GM19324 (cell line): ENCODE results near the gene NHLRC2.
A peak's percentile ranks its signal among the peaks of the same experiment; 100 is the strongest.
"Not testable (repeated sequence)": the region's sequence is repeated elsewhere in the genome, so short reads cannot be mapped to it uniquely, and the experiment has no call there.

Source experiments
- ATAC-seq: cut with Tn5 transposase; IDR thresholded peaks from one replicate; pipeline ENCODE4 v1.9.1; 2021; ENCODE audit warnings: mild to moderate bottlenecking, moderate library complexity; ENCODE audit not compliant: unreplicated experiment, low FRiP score

NHLRC2 gene, protein sequence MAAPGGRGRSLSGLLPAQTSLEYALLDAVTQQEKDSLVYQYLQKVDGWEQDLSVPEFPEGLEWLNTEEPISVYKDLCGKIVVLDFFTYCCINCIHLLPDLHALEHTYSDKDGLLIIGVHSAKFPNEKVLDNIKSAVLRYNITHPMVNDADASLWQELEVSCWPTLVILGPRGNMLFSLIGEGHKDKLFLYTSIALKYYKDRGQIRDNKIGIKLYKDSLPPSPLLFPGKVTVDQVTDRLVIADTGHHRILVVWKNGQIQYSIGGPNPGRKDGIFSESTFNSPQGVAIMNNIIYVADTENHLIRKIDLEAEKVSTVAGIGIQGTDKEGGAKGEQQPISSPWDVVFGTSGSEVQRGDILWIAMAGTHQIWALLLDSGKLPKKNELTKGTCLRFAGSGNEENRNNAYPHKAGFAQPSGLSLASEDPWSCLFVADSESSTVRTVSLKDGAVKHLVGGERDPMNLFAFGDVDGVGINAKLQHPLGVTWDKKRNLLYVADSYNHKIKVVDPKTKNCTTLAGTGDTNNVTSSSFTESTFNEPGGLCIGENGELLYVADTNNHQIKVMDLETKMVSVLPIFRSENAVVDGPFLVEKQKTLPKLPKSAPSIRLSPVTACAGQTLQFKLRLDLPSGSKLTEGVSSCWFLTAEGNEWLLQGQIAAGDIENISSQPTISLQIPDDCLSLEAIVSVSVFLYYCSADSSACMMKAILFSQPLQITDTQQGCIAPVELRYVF

DNA sequence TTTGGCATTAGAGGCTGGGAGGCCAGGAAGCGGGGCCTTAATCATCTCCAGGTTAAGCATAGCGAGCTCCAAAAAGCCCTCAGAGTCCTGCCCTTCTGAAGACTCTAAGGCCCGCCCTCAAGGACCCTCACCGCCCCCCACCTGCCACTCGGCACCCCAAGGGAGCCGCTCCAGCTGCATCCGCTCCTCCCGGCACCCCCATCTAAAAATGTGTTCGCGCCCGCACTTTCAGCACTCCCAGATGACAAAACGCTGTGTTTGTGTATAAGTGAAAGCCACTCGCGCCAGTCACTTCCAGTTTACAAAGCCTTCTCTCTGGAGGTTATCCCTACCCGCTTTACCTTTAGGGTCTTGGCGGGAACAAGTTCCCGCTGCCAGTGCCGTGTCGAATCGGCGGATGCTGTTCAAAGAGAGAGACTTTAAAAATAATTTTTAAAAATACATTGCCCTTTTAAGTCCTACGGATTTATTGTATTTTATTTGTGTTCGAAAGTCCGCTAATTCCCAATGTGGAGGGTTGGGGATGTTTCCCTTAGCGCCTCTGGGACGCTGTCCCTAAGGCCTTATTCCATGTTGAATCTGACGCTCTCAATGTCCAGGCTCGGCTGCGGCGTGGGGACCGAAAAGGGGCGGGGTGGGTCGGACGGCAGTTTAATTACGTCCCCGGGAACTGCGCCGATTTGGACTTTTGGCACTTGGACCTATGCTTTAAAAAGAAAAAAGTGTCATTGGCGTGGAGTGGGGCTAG is at the start of gene NHLRC2, which contains the start of gene DCLRE1A:
Gene NHLRC2 (plus strand): TSS at position 649 of the 748 bp plus-strand sequence. CDS start 212 bp downstream, outside the sequence.
Gene DCLRE1A (minus strand): TSS at position 70 of the 748 bp plus-strand sequence. CDS start 900 bp downstream, outside the sequence.
- peak; percentile 46 for ATAC-seq

- ATAC-seq, result no peak
Observed at GRCh38 chr10:113806503-113806902, 48.0 kb upstream of the NHLRC2 start.

DNA sequence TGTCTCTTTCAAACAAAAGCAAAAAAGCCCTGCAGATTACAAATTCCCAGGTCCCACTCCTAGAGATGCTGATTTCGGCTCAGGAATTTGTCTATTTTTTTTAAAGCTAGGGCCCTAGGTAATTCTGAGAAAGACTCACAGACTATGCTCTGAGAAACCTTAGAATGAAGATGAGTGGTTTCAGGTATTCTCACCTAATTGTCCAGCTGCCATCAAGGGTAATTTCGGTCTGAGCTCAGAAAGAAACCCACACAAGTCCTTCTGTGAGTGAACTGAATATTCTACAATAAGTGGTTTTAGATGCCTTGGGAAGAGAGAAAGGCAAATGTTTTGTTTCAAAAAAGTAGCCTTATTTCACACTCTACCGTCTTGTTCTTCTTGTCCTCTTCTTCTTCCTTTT is 46.3 kb upstream of the NHLRC2 start:
- no peak for ATAC-seq

- not testable (repeated sequence) for ATAC-seq
Observed at GRCh38 chr10:113814700-113815099, 39.8 kb upstream of the NHLRC2 start.

DNA sequence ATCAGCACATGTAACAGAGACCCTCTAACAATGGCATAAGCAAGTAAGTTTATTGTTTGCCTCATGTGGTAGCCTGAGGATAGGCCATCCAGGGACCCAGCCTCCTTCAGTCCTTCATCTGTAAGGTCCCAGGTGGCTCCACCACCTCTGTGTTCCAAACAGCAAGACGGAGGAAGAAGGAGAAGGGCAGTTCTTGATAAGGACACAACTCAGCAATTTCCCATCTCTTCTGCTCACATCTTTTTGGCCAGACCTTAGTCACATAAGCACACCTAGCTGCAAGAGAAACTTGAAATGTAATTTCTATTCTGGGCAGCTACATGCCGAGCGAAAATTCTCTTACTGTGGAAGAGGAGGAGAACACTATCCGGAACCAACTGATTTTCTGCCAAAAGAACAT is 34.5 kb upstream of the NHLRC2 start:
- ATAC-seq, result no peak

- ATAC-seq, result no peak
Observed at GRCh38 chr10:113820507-113820906, 34.0 kb upstream of the NHLRC2 start.

DNA sequence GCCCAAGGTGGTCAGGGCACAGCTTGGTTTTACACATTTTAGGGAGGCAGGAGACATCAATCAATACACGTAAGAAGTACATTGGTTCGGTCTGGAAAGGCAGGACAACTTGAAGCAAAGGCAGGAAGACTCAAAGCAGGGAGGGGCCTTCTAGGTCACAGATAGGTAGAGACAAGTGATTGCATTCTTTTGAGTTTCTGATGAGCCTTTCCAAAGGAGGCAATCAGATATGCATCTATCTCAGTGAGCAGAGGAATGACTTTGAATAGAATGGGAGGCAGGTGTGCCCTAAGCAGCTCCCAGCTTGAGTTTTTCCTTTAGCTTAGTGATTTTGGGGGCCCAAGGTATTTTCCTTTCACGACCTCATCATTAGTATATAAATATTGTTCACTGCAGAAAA is 33.2 kb upstream of the NHLRC2 start:
- ATAC-seq, result not testable (repeated sequence)

DNA sequence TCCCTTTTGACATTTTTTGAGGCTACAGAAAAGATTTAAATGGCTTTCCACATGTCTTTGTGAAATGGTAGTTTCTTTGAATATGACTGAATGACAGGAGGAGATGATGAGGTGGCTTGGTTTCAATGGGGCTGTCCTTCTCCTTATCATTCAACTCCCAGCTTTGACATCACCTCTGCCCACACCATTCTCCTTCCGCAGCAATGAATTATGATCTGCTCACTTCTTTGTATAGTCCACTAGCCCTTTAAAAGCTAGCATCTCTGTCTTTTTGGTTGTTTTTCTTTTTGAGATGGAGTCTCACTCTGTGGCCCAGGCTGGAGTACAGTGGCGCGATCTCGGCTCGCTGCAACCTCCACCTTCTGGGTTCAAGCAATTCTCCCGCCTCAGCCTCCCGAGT is 32.3 kb upstream of the NHLRC2 start:
- ATAC-seq, result no peak

GRCh38 chr10:113823389-113823788 is 31.1 kb upstream of the NHLRC2 start:
- no peak for ATAC-seq

DNA sequence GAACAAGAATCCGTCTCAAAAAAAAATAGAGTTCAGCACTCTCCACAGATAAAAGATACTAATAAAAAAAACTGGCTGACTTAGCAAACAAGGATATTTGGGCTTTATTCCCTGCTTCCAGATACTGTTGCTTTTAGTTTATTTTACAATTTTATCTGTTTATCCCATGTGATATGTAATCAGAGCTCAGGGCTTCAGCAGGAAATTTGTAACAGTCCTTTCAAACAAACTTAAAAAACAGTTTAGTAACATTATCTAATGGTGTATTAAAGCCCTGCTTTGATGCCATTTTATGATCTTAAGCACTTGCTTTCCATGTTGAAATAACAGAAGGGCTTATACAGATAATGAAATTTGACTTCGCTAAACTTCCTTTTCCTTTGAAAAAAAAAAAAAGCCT is 28.7 kb upstream of the NHLRC2 start:
- no peak for ATAC-seq

DNA sequence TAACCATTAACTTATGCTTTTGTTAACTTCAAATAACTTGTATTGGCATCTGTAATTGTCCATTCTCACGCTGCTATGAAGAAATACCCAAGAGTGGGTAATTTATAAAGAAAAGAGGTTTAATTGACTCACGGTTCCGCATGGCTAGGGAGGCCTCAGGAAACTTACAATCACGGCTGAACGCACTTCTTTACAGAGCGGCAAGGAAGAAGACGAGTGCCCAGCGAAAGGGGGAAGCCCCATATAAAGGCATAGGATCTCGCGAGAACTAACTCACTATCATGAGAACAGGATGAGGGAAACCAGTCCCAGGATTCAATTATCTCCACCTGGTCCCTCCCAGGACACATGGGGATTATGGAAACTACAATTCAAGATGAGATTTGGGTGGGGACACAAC is 25.9 kb upstream of the NHLRC2 start:
- not testable (repeated sequence) for ATAC-seq

DNA sequence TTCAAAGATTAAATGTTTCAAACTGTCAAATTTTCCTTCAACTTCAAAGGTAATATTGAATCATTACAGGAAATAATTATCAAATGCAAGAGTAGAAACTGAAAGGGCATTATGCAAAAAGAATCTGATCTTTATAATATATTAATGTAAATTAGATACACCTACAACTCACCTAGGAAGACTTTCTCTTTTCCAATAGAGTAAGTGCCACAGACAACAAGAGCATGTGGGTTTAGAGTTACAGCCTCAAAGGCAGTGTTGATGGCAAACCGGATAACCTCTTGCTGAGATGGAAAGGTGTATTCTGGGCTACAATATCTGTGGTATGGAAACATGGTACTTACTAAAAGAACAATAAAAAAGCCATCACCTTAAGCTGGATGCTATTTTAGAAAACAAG is 12.3 kb upstream of the NHLRC2 start:
- ATAC-seq, result no peak

DNA sequence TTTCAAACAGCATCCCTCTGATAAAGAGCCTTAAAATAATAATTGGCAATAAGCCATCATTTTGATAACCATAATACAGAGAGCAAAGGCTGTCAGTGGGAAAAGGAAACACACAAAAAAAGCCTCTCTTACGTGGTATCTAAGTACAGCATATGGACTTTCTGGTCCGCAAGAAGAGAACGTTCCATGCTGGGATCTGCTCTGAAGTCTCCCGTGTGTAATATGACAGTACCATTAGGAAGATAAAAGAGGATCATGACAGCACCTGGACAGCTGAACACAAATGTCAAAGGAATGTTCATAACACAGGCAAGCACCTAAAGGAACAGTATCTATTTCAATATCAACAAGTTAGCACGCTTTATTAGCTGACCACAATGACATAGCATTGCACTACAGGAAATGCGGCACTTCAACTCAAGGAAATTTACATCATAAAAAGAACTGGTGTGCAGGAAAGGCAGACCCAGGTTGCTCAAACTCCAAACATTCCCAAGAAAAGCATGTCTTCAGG is 10.4 kb upstream of the NHLRC2 start:
- no peak for ATAC-seq

- ATAC-seq, result peak; percentile 75
Observed at GRCh38 chr10:113846036-113846435, 8.4 kb upstream of the NHLRC2 start.

DNA sequence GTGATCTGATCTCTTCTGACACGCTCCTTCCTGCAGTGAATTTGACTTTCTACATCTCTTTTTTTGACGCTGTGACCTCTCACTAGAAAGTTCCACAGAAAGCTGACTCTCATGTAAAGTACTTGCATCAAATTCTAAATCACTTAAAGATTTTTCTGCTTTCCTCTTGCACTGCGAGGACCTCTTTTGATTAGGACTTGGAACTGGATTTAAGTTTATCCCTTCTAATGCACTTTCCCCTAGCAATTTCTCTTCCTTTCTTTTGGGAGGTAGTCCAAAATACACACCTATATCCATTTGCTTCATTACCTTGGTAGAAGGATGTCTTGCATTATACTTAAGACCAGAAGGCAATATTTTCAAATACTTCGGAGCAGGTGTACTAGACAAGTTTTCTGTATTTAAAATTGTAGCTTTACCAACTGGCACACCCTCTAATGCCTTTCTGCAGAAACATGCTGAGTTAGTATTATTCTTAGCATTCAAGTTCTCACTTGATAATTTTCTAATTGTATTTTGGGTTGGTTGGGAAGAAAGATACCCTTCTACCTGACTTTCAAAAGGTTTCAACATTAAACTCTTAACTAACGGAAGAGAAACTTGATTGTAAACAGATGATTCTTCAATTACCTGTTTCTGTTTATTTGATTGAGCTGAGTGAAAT is 5.2 kb upstream of the NHLRC2 start:
- no peak for ATAC-seq

- ATAC-seq, result no peak
Observed at GRCh38 chr10:113849946-113850345, 4.5 kb upstream of the NHLRC2 start.

DNA sequence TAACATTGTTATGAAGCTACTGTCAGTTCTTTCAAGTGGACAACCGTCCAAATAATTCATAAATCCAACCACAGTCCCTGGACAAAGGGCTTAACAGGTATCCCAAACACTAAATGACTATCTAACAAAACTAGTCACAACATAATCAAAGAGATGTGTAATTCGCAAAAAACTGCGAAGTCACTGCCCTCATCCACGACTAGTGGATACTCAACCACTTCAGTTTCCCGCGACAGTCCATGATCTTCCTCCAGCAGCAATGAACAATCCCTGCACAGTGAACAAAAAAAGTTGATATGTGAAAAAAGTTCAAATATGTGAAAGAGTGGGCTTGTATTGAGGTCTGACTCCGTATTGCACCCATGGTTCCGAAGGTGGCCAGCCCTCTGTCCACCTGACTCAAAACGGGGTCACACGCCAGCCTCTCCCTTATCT is 866 bp upstream of the NHLRC2 start:
- no peak for ATAC-seq

DNA sequence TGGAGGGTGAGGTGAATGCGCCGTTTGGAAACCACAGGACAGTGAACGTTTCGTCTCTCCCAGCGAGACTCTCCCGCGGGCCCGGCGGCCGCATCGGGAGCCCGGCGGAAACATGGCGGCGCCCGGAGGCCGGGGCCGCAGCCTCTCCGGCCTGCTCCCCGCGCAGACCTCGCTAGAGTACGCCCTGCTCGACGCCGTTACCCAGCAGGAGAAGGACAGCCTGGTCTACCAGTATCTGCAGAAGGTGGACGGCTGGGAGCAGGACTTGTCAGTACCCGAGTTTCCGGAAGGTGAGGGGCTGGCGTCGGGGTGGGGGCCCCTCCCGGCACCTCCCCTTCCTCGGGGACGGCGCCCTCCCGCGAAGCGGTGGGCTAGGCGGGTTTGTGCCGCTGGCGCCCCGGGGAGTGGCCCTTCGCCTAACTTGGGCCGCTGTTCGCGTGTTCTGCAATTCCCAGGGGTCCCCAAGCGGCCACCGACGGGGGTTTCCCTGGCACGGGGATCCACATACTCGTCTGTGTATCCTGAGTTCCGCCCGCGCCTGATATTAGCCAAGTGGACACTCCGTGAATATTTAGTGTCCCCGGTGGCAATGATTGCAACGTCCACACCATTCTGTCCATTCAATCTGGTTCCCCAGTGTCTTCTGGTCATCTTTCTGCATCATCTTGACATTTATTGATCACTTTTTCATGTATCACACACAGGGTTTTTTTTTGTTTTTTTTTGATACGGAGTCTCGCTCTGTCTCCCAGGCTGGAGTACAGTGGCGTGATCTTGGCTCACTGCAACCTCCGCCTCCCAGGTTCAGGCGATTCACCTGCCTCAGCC is 514 bp downstream of the NHLRC2 start:
- peak; percentile 39 for ATAC-seq

- ATAC-seq, result no peak
Observed at GRCh38 chr10:113856563-113856962, 2.1 kb downstream of the NHLRC2 start.
